K562 (cell line): ENCODE results near the gene DCDC2. TPM values are rescaled to one million over a fixed set of nuclear protein-coding genes. Genes with fewer than 3 reads are reported as not detected.

Experiments used
- ATAC-seq: fragments of 200-7000 bp; cut with Tn5 transposase; 3 replicates; pipeline ENCODE4 v1.9.1; 2020; ENCODE audit warnings: moderate library complexity
- BruUV-seq: library from RNA; stranded (reverse); fragments of 400-500 nt; replicated peaks from 2 replicates; lab custom pipeline; 2021; lab: Mats Ljungman, UMichigan
- CTCF ChIA-PET: fragments of 300-600 bp; formaldehyde crosslinking; extraction: SDS; loops from one replicate; lab custom pipeline; 2021; ENCODE audit warnings: low intra/inter-chr PET ratio; lab: Yijun Ruan, JAX
- POLR2A ChIA-PET: fragments of 300-600, 350-650 bp; sonication (Branson Sonifier 250); formaldehyde crosslinking; extraction: SDS; loops from one replicate; lab custom pipeline; 2021; ENCODE audit warnings: antibody characterized with exemption, inconsistent platforms; lab: Yijun Ruan, JAX
- DNase-seq, 4 experiments: peaks; one replicate each; pipeline versions ENCODE4 v3.0.0 to v3.0.0-alpha.2; 2011 to 2018; ENCODE audit warnings: low spot score in 3 of 4, mixed read lengths in 3 of 4; ENCODE audit errors: extremely low read depth in 1 of 4
- FAIRE-seq: peaks from 2 replicates; lab custom pipeline; 2011; peaks lifted over from hg19 to GRCh38; lab: Jason Lieb, UNC
- H2AFZ ChIP-seq: 2 replicates; pipeline ENCODE4 v1.6.0; 2011; ENCODE audit warnings: low read depth, low read length, control low read depth, inconsistent platforms
- H3K27ac ChIP-seq: fragments of 200-600 bp; 3 replicates; pipeline ENCODE4 v1.8.0; 2011; ENCODE audit warnings: low read depth, mild to moderate bottlenecking, control low read depth, inconsistent platforms, low read length, moderate library complexity, mixed read lengths; ENCODE audit errors: extremely low read depth
- H3K27me3 ChIP-seq, 2 experiments: fragments of 300-600 bp in 1 of 2; 2 replicates in 1 of 2; 3 replicates in 1 of 2; pipeline versions ENCODE4 v1.6.0 to v1.8.0; 2011; ENCODE audit warnings: inconsistent platforms in 2 of 2, low read length in 2 of 2, mild to moderate bottlenecking in 1 of 2, mixed read lengths in 1 of 2, moderate library complexity in 1 of 2; ENCODE audit not compliant: control insufficient read depth in 2 of 2, insufficient read depth in 2 of 2
- H3K36me3 ChIP-seq: fragments of 300-600 bp; 3 replicates; pipeline ENCODE4 v1.8.0; 2011; ENCODE audit warnings: mild to moderate bottlenecking, low read length, inconsistent platforms; ENCODE audit not compliant: control insufficient read depth, insufficient read depth
- H3K4me1 ChIP-seq, 2 experiments: fragments of 200-600 bp in 1 of 2; replicated peaks in 1 of 2; 2 replicates in 1 of 2; 3 replicates in 1 of 2; pipeline versions ENCODE4 v1.5.1 to v1.8.0; 2011; ENCODE audit warnings: inconsistent platforms in 2 of 2, low read length in 2 of 2, mild to moderate bottlenecking in 1 of 2, mixed read lengths in 1 of 2, moderate library complexity in 1 of 2; ENCODE audit not compliant: control insufficient read depth in 2 of 2, insufficient read depth in 2 of 2
- H3K4me2 ChIP-seq: 2 replicates; pipeline ENCODE4 v1.6.1; 2011; ENCODE audit warnings: low read length, control low read depth, inconsistent platforms, mixed read lengths; ENCODE audit not compliant: insufficient read depth
- H3K4me3 ChIP-seq: fragments of 200-600 bp; sonication (generic), shearing (Covaris generic); 2 replicates; pipeline ENCODE4 v1.5.1; 2016; ENCODE audit warnings: control low read depth, inconsistent platforms
- H3K79me2 ChIP-seq: fragments of 200-600 bp; 3 replicates; pipeline ENCODE4 v1.8.0; 2011; ENCODE audit warnings: low read length, inconsistent platforms; ENCODE audit not compliant: control insufficient read depth, insufficient read depth
- H3K9ac ChIP-seq, 2 experiments: 2 replicates each; pipeline versions ENCODE4 v1.6.0 to v1.6.1; 2011; ENCODE audit warnings: low read depth in 2 of 2, low read length in 2 of 2, control low read depth in 1 of 2, inconsistent platforms in 1 of 2, mild to moderate bottlenecking in 1 of 2, mixed read lengths in 1 of 2; ENCODE audit not compliant: insufficient read depth in 1 of 2
- H3K9me1 ChIP-seq: one replicate; pipeline ENCODE4 v1.6.0; 2011; ENCODE audit warnings: inconsistent platforms, mild to moderate bottlenecking, low read length, moderate library complexity; ENCODE audit not compliant: control insufficient read depth, insufficient read depth
- H3K9me3 ChIP-seq: replicated peaks from 2 replicates; pipeline ENCODE4 v1.5.1; 2011; ENCODE audit warnings: low read depth, low read length, inconsistent platforms; ENCODE audit not compliant: control insufficient read depth, insufficient read depth
- H4K20me1 ChIP-seq: replicated peaks from 2 replicates; pipeline ENCODE4 v1.6.1; 2011; ENCODE audit warnings: low read length, inconsistent platforms, mixed read lengths; ENCODE audit not compliant: control insufficient read depth, insufficient read depth
- CEBPB ChIP-seq: fragments of 450-650 bp; IDR thresholded peaks from 2 replicates; pipeline ENCODE4 v1.6.1; 2016; ENCODE audit warnings: missing genetic modification characterization, missing compliant biosample characterization
- CHD1 ChIP-seq: fragments of 200-600 bp; sonication (generic); IDR thresholded peaks from one replicate; pipeline ENCODE4 v1.6.1; 2012; ENCODE audit warnings: mild to moderate bottlenecking, moderate library complexity, low read length, inconsistent platforms
- FOXK1 ChIP-seq: sonication (generic); formaldehyde crosslinking; IDR thresholded peaks from 2 replicates; pipeline ENCODE4 v1.8.0; 2022; ENCODE audit warnings: missing genetic modification reagents, mild to moderate bottlenecking, borderline replicate concordance
- HNRNPK ChIP-seq: fragments of 200-400 bp; formaldehyde crosslinking; IDR thresholded peaks from one replicate; pipeline ENCODE4 v1.6.1; 2018; ENCODE audit warnings: mild to moderate bottlenecking, low read depth, low read length; ENCODE audit not compliant: poor library complexity, severe bottlenecking
- ZFP1 ChIP-seq: fragments of 450-650 bp; formaldehyde crosslinking; IDR thresholded peaks from 2 replicates; pipeline ENCODE4 v1.4.0; 2020; ENCODE audit warnings: mild to moderate bottlenecking, mixed read lengths
- ZNF121 ChIP-seq: sonication (generic); formaldehyde crosslinking; conservative IDR thresholded peaks from 2 replicates; pipeline ENCODE4 v1.8.0; 2022; ENCODE audit warnings: missing genetic modification reagents
- ZNF175 ChIP-seq: fragments of 200-800 bp; sonication (Bioruptor generic); IDR thresholded peaks from 2 replicates; pipeline ENCODE4 v1.6.1; 2016; ENCODE audit warnings: low read depth, mild to moderate bottlenecking, missing genetic modification characterization, missing compliant biosample characterization
- ZNF274 ChIP-seq: IDR thresholded peaks from 2 replicates; pipeline ENCODE4 v1.6.1; 2011; ENCODE audit warnings: low read depth, mild to moderate bottlenecking, low read length, moderate library complexity, borderline replicate concordance
- ZSCAN29 ChIP-seq: fragments of 450-650 bp; IDR thresholded peaks from 2 replicates; pipeline ENCODE4 v1.6.1; 2017
- WGBS: fragments of 100-300 bp; shearing (Covaris generic); methylation state at CpG from one replicate; pipeline ENCODE4 v1.1.6; 2016; ENCODE audit warnings: low coverage, mixed read lengths; ENCODE audit not compliant: insufficient coverage; ENCODE audit errors: missing lambda C conversion rate; 5-methylcytosine and 5-hydroxymethylcytosine counted together
- in situ Hi-C: fragments of 300-500 bp; cut with MboI; formaldehyde crosslinking; loops from 4 replicates; pipeline ENCODE4 v1.15.0; 2018; ENCODE audit warnings: inconsistent platforms, mixed read lengths
- intact Hi-C: fragments of 100-400 bp; cut with micrococcal nuclease; formaldehyde crosslinking; loops from 2 replicates; pipeline ENCODE4 v1.14.2; 2022
- polyA plus RNA-seq, 8 experiments: library from polyadenylated mRNA; depleted of rRNA in 4 of 8; stranded (reverse) in 5 of 8; unstranded in 3 of 8; fragments of >200 nt; fragmentation: Nextera tagmentation in 2 of 8; fragmentation: Illumina TruSeq in 1 of 8; extraction: Ambion mirVana in 2 of 8; extraction: Trizol in 1 of 8; gene quantifications; 2 replicates each; pipeline versions ENCODE4 v1.2.1 to v1.2.3, GENCODE V29; 2011 to 2014; ENCODE audit warnings: inconsistent platforms in 1 of 8, missing spikeins in 1 of 8
- total RNA-seq, 7 experiments: library from RNA; depleted of rRNA in 6 of 7; stranded (reverse); fragments of >200 nt in 6 of 7; fragmentation: Illumina TruSeq in 2 of 7; extraction: Trizol in 2 of 7; gene quantifications; 2 replicates each; pipeline versions ENCODE4 v1.2.1 to v1.2.3, GENCODE V29; 2011 to 2021; ENCODE audit warnings: low replicate concordance in 1 of 7
- TF ChIP-seq, protein P1 (sequence below), 2 experiments: fragments of 250-450 bp in 1 of 2; fragments of 450-650 bp in 1 of 2; sonication (Bioruptor Pico) in 1 of 2; IDR thresholded peaks; 2 replicates each; pipeline versions ENCODE4 v1.6.1 to v1.8.0; 2016 to 2021; ENCODE audit warnings: mild to moderate bottlenecking in 2 of 2, moderate library complexity in 2 of 2, missing compliant biosample characterization in 1 of 2, missing genetic modification characterization in 1 of 2
- TF ChIP-seq, protein P2 (sequence below): sonication (generic); formaldehyde crosslinking; IDR thresholded peaks from 2 replicates; pipeline ENCODE4 v1.8.1; 2023; ENCODE audit warnings: mild to moderate bottlenecking, missing genetic modification reagents

The DCDC2 gene
- total and polyA plus RNA-seq, 9 of the 15 experiments (the other 6 are each of a cell fraction or from before 2014, with no cell fraction given): 0.04 TPM; not detected in 8

DNA sequence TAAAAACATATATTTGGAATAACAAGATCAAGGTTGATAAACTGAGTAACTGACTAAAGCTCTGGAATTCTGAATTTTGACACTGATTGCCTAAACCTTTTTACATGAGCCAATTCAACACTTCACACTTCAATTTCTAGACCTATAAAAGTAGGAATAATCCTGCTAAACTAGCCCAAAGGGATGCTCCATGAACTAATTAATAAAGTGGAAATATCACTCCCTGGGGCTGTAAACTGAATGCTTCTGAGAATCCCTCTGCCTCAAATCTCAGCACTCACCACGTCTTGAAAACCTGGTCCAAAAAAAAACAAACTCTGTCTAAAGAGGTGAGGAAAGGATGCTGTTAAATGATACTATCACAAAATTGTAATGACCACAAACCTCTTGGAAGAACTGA is 50.9 kb downstream of the DCDC2 start:
- Histone ChIP-seq H3K4me2 (no peak overlapping the region), H4K20me1 (no peaks in the 10 kb centered on the region), H2AFZ (no peak overlapping the region), H3K27ac (no peak overlapping the region), H3K36me3 (no peaks in the 10 kb centered on the region), H3K79me2 (no peaks in the 10 kb centered on the region), H3K27me3 (0 out of 5 replicates have a peak, but pooled peaks cover 0 to 4% of the 10 kb centered on the region in 2 experiments), H3K4me3 (no peak overlapping the region), H3K4me1 (no peaks in the 10 kb centered on the region), H3K9me1 (no peaks in the 10 kb centered on the region), H3K9me3 (no peaks in the 10 kb centered on the region), H3K9ac (no peak overlapping the region)
- ATAC-seq (no peak), FAIRE-seq (no peak), DNase-seq (no peak)
- no TSS peak for BruUV-seq
- ChIA-PET POLR2A (no interaction called here), CTCF (no interaction called here)
- WGBS: 0% methylated on average over 1 of the region's 1 CpG
- intact Hi-C loops: no loop called here
- in situ Hi-C loops: no loop called here
- TF ChIP-seq, protein P1, sequence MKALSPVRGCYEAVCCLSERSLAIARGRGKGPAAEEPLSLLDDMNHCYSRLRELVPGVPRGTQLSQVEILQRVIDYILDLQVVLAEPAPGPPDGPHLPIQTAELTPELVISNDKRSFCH (CRISPR knock-in tag; IDR thresholded peaks at IDR 0.05): no peak
- TF ChIP-seq, protein P1 (tag; IDR thresholded peaks at IDR 0.05): no peak
- TF ChIP-seq CEBPB (tag): no peak
- TF ChIP-seq ZNF121: no peak
- TF ChIP-seq ZSCAN29: no peak
- no peak for TF ChIP-seq ZNF175
- no peak for TF ChIP-seq ZNF274
- TF ChIP-seq, protein P2, sequence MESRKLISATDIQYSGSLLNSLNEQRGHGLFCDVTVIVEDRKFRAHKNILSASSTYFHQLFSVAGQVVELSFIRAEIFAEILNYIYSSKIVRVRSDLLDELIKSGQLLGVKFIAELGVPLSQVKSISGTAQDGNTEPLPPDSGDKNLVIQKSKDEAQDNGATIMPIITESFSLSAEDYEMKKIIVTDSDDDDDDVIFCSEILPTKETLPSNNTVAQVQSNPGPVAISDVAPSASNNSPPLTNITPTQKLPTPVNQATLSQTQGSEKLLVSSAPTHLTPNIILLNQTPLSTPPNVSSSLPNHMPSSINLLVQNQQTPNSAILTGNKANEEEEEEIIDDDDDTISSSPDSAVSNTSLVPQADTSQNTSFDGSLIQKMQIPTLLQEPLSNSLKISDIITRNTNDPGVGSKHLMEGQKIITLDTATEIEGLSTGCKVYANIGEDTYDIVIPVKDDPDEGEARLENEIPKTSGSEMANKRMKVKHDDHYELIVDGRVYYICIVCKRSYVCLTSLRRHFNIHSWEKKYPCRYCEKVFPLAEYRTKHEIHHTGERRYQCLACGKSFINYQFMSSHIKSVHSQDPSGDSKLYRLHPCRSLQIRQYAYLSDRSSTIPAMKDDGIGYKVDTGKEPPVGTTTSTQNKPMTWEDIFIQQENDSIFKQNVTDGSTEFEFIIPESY (CRISPR knock-in tag): no peak
- TF ChIP-seq HNRNPK: no peak
- TF ChIP-seq ZFP1 (CRISPR knock-in tag): no peak
- no peak for TF ChIP-seq FOXK1
- TF ChIP-seq CHD1: no peak
